GM12878 (cell line): ENCODE measurements around the gene MPC2. TPM values are rescaled to one million over a fixed set of nuclear protein-coding genes. Genes with fewer than 3 reads are reported as not detected.

Experiments
- CREB1 ChIP-seq: IDR thresholded peaks from 2 replicates; pipeline ENCODE4 v1.6.1; 2012; ENCODE audit warnings: low read depth, mild to moderate bottlenecking, inconsistent platforms
- CREM ChIP-seq: IDR thresholded peaks from 2 replicates; pipeline ENCODE4 v1.6.1; 2014; ENCODE audit warnings: antibody characterized with exemption, low read depth
- HCFC1 ChIP-seq: fragments of 150-350 bp; IDR thresholded peaks from 2 replicates; pipeline ENCODE4 v1.6.1; 2014; ENCODE audit warnings: low read length
- MTA3 ChIP-seq: IDR thresholded peaks from 2 replicates; pipeline ENCODE4 v1.6.1; 2012; ENCODE audit warnings: low read length, inconsistent platforms, borderline replicate concordance
- ZZZ3 ChIP-seq: IDR thresholded peaks from 2 replicates; pipeline ENCODE4 v1.6.1; 2011; ENCODE audit warnings: low read depth; ENCODE audit not compliant: control insufficient read depth, insufficient read length
- polyA plus RNA-seq, 11 experiments: library from polyadenylated mRNA; depleted of rRNA in 4 of 11; unstranded in 6 of 11; stranded (reverse) in 5 of 11; fragments of >200 nt; fragmentation: Nextera tagmentation in 4 of 11; fragmentation: Illumina TruSeq in 1 of 11; extraction: Ambion mirVana in 4 of 11; extraction: Trizol in 1 of 11; gene quantifications; 1 replicate in 1 of 11; 2 replicates in 10 of 11; pipeline versions ENCODE4 v1.2.1 to v1.2.3, GENCODE V29; 2011 to 2016; ENCODE audit warnings: inconsistent platforms in 2 of 11, missing spikeins in 2 of 11, low read depth in 1 of 11
- total RNA-seq, 4 experiments: library from RNA; depleted of rRNA in 3 of 4; stranded (reverse); fragments of >200 nt in 3 of 4; fragmentation: Illumina TruSeq in 1 of 4; extraction: Trizol in 1 of 4; gene quantifications; 2 replicates each; pipeline versions ENCODE4 v1.2.1 to v1.2.3, GENCODE V29; 2013 to 2021
- TF ChIP-seq, protein P1 (sequence below): fragments of 450-650 bp; formaldehyde crosslinking; IDR thresholded peaks from 2 replicates; pipeline ENCODE4 v1.5.0; 2022; ENCODE audit warnings: mild to moderate bottlenecking, missing genetic modification characterization
- TF ChIP-seq, protein P2 (sequence below): fragments of 450-650 bp; IDR thresholded peaks from 2 replicates; pipeline ENCODE4 v1.6.1; 2018; ENCODE audit warnings: borderline replicate concordance, mild to moderate bottlenecking; ENCODE audit not compliant: partially characterized antibody
- TF ChIP-seq, protein P3 (sequence below): fragments of 450-650 bp; IDR thresholded peaks from 2 replicates; pipeline ENCODE4 v1.6.1; 2017; ENCODE audit warnings: mild to moderate bottlenecking, moderate library complexity
- TF ChIP-seq, protein P4 (sequence below): fragments of 450-650 bp; IDR thresholded peaks from 2 replicates; pipeline ENCODE4 v1.6.1; 2017; ENCODE audit warnings: low read depth, mild to moderate bottlenecking, moderate library complexity

Gene MPC2
- total and polyA plus RNA-seq, 10 of the 15 experiments (the other 5 are each of a cell fraction or from before 2014, with no cell fraction given), result 22.5 to 164 (median 63.3) TPM

DNA sequence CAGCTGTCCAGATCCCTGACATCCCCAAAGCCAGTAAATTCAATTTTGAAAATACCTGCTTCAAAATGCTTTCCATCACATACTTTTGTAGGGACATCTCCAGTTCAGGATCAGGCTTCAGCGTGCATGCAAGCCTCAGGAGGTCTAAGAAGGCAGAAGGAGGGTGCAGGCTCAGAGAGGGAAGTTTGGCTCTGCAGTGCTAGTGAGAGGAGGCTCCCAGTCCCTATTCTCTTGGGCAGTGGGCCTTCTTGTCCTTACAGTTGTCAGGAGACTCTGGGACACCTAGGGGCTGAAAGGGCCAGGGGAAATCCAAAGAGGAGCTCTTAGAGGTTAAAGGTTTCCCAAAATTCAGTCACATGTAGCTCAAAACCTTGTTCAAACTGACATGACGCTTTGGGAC is 43.1 kb downstream of the MPC2 start (continued):
- TF ChIP-seq, protein P1, sequence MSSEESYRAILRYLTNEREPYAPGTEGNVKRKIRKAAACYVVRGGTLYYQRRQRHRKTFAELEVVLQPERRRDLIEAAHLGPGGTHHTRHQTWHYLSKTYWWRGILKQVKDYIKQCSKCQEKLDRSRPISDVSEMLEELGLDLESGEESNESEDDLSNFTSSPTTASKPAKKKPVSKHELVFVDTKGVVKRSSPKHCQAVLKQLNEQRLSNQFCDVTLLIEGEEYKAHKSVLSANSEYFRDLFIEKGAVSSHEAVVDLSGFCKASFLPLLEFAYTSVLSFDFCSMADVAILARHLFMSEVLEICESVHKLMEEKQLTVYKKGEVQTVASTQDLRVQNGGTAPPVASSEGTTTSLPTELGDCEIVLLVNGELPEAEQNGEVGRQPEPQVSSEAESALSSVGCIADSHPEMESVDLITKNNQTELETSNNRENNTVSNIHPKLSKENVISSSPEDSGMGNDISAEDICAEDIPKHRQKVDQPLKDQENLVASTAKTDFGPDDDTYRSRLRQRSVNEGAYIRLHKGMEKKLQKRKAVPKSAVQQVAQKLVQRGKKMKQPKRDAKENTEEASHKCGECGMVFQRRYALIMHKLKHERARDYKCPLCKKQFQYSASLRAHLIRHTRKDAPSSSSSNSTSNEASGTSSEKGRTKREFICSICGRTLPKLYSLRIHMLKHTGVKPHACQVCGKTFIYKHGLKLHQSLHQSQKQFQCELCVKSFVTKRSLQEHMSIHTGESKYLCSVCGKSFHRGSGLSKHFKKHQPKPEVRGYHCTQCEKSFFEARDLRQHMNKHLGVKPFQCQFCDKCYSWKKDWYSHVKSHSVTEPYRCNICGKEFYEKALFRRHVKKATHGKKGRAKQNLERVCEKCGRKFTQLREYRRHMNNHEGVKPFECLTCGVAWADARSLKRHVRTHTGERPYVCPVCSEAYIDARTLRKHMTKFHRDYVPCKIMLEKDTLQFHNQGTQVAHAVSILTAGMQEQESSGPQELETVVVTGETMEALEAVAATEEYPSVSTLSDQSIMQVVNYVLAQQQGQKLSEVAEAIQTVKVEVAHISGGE (CRISPR knock-in tag), result no peak
- TF ChIP-seq, protein P2, sequence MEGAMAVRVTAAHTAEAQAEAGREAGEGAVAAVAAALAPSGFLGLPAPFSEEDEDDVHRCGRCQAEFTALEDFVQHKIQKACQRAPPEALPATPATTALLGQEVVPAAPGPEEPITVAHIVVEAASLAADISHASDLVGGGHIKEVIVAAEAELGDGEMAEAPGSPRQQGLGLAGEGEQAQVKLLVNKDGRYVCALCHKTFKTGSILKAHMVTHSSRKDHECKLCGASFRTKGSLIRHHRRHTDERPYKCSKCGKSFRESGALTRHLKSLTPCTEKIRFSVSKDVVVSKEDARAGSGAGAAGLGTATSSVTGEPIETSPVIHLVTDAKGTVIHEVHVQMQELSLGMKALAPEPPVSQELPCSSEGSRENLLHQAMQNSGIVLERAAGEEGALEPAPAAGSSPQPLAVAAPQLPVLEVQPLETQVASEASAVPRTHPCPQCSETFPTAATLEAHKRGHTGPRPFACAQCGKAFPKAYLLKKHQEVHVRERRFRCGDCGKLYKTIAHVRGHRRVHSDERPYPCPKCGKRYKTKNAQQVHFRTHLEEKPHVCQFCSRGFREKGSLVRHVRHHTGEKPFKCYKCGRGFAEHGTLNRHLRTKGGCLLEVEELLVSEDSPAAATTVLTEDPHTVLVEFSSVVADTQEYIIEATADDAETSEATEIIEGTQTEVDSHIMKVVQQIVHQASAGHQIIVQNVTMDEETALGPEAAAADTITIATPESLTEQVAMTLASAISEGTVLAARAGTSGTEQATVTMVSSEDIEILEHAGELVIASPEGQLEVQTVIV, result no peak
- TF ChIP-seq, protein P3, sequence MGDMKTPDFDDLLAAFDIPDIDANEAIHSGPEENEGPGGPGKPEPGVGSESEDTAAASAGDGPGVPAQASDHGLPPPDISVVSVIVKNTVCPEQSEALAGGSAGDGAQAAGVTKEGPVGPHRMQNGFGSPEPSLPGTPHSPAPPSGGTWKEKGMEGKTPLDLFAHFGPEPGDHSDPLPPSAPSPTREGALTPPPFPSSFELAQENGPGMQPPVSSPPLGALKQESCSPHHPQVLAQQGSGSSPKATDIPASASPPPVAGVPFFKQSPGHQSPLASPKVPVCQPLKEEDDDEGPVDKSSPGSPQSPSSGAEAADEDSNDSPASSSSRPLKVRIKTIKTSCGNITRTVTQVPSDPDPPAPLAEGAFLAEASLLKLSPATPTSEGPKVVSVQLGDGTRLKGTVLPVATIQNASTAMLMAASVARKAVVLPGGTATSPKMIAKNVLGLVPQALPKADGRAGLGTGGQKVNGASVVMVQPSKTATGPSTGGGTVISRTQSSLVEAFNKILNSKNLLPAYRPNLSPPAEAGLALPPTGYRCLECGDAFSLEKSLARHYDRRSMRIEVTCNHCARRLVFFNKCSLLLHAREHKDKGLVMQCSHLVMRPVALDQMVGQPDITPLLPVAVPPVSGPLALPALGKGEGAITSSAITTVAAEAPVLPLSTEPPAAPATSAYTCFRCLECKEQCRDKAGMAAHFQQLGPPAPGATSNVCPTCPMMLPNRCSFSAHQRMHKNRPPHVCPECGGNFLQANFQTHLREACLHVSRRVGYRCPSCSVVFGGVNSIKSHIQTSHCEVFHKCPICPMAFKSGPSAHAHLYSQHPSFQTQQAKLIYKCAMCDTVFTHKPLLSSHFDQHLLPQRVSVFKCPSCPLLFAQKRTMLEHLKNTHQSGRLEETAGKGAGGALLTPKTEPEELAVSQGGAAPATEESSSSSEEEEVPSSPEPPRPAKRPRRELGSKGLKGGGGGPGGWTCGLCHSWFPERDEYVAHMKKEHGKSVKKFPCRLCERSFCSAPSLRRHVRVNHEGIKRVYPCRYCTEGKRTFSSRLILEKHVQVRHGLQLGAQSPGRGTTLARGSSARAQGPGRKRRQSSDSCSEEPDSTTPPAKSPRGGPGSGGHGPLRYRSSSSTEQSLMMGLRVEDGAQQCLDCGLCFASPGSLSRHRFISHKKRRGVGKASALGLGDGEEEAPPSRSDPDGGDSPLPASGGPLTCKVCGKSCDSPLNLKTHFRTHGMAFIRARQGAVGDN, result no peak
- TF ChIP-seq CREM (no peak), ZZZ3 (no peak), CREB1 (no peak), MTA3 (no peak), HCFC1 (no peak)
- TF ChIP-seq, protein P4, sequence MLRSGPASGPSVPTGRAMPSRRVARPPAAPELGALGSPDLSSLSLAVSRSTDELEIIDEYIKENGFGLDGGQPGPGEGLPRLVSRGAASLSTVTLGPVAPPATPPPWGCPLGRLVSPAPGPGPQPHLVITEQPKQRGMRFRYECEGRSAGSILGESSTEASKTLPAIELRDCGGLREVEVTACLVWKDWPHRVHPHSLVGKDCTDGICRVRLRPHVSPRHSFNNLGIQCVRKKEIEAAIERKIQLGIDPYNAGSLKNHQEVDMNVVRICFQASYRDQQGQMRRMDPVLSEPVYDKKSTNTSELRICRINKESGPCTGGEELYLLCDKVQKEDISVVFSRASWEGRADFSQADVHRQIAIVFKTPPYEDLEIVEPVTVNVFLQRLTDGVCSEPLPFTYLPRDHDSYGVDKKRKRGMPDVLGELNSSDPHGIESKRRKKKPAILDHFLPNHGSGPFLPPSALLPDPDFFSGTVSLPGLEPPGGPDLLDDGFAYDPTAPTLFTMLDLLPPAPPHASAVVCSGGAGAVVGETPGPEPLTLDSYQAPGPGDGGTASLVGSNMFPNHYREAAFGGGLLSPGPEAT, result no peak
